Upper lobe of left lung (tissue), 4 donors: Measurements from ENCODE around the gene GFRA1.

Source experiments
- POLR2AphosphoS5 ChIP-seq, 2 donors: sonication (generic); formaldehyde crosslinking; IDR thresholded peaks; one replicate each; pipeline ENCODE4 v1.5.1; 2017; ENCODE audit warnings: antibody characterized with exemption in 2 of 2
- TF ChIP-seq, protein P1 (sequence below), 6 experiments: fragments of 450-650 bp in 4 of 6; fragments of 200-600 bp in 2 of 6; sonication (generic) in 2 of 6; IDR thresholded peaks; one replicate each; pipeline ENCODE4 v1.5.1; 2016 to 2019; ENCODE audit warnings: antibody characterized with exemption in 6 of 6

GRCh38 chr10:116292493-116292892, 19.5 kb upstream of the GFRA1 start:
- no peak for TF ChIP-seq POLR2AphosphoS5 (IDR thresholded peaks at IDR 0.05)
- TF ChIP-seq, protein P1, sequence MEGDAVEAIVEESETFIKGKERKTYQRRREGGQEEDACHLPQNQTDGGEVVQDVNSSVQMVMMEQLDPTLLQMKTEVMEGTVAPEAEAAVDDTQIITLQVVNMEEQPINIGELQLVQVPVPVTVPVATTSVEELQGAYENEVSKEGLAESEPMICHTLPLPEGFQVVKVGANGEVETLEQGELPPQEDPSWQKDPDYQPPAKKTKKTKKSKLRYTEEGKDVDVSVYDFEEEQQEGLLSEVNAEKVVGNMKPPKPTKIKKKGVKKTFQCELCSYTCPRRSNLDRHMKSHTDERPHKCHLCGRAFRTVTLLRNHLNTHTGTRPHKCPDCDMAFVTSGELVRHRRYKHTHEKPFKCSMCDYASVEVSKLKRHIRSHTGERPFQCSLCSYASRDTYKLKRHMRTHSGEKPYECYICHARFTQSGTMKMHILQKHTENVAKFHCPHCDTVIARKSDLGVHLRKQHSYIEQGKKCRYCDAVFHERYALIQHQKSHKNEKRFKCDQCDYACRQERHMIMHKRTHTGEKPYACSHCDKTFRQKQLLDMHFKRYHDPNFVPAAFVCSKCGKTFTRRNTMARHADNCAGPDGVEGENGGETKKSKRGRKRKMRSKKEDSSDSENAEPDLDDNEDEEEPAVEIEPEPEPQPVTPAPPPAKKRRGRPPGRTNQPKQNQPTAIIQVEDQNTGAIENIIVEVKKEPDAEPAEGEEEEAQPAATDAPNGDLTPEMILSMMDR (IDR thresholded peaks at IDR 0.05) = no peak
